HCT116 (cell line): ENCODE measurements around the gene PPP2R2D. TPM values are rescaled to one million over a fixed set of nuclear protein-coding genes. Genes with fewer than 3 reads are reported as not detected.

Experiments
- ATAC-seq: fragments of 200-7000 bp; cut with Tn5 transposase; 2 replicates; pipeline ENCODE4 v1.9.1; 2020; ENCODE audit warnings: mild to moderate bottlenecking, moderate library complexity
- BruUV-seq: library from RNA; stranded (reverse); fragments of 400-500 nt; replicated peaks from 2 replicates; lab custom pipeline; 2021; lab: Mats Ljungman, UMichigan
- CTCF ChIA-PET: fragments of 300-600 bp; sonication (Branson Sonifier 250); formaldehyde crosslinking; loops from one replicate; lab custom pipeline; 2021; ENCODE audit warnings: antibody characterized with exemption; lab: Charles Lee
- POLR2A ChIA-PET: fragments of 300-600, 350-600 bp; sonication (Branson Sonifier 250); formaldehyde crosslinking; loops from one replicate; lab custom pipeline; 2021; ENCODE audit warnings: antibody characterized with exemption; lab: Charles Lee
- RAD21 ChIA-PET, 2 experiments: fragments of 300-600 bp; sonication (Branson Sonifier 250); formaldehyde crosslinking; loops; one replicate each; lab custom pipeline; 2023; ENCODE audit warnings: low total read pairs in 2 of 2; ENCODE audit not compliant: uncharacterized antibody in 2 of 2, unreplicated experiment in 2 of 2, low non-redundant PET in 1 of 2; lab: Charles Lee
- DNase-seq: peaks from one replicate; pipeline ENCODE4 v3.0.0-alpha.2; 2010; ENCODE audit warnings: low read depth, low spot score
- H2AFZ ChIP-seq: fragments of 200-600 bp; shearing (Covaris generic), sonication (generic); 2 replicates; pipeline ENCODE4 v1.6.1; 2017; ENCODE audit warnings: low read depth, mixed run types, mixed read lengths, antibody characterized with exemption, low read length; ENCODE audit not compliant: poor library complexity, severe bottlenecking
- H3K27ac ChIP-seq: 2 replicates; pipeline ENCODE4 v1.5.1; 2012; ENCODE audit warnings: low read depth, low read length
- H3K27me3 ChIP-seq: fragments of 200-600 bp; sonication (generic); 2 replicates; pipeline ENCODE4 v1.6.1; 2016; ENCODE audit warnings: mixed run types, low read length, mixed read lengths; ENCODE audit not compliant: insufficient read depth
- H3K36me3 ChIP-seq, 2 experiments: fragments of 200-500 bp in 1 of 2; fragments of 200-600 bp in 1 of 2; sonication (Bioruptor generic) in 1 of 2; sonication (generic) in 1 of 2; 2 replicates each; pipeline versions ENCODE4 v1.5.1 to v1.6.1; 2014 to 2016; ENCODE audit warnings: low read length in 2 of 2, inconsistent platforms in 1 of 2, mixed read lengths in 1 of 2, mixed run types in 1 of 2; ENCODE audit not compliant: insufficient read depth in 2 of 2, control insufficient read depth in 1 of 2
- H3K4me1 ChIP-seq, 2 experiments: fragments of 200-600 bp in 1 of 2; sonication (generic) in 1 of 2; 2 replicates each; pipeline versions ENCODE4 v1.5.1 to v1.6.1; 2012 to 2017; ENCODE audit warnings: low read length in 2 of 2, inconsistent platforms in 1 of 2, mild to moderate bottlenecking in 1 of 2, mixed read lengths in 1 of 2, mixed run types in 1 of 2, moderate library complexity in 1 of 2; ENCODE audit not compliant: insufficient read depth in 2 of 2, control insufficient read depth in 1 of 2
- H3K4me2 ChIP-seq: fragments of 200-600 bp; sonication (generic); 2 replicates; pipeline ENCODE4 v1.6.1; 2017; ENCODE audit warnings: mixed run types, low read length, mixed read lengths
- H3K4me3 ChIP-seq, 2 experiments: fragments of 200-600 bp in 1 of 2; sonication (generic) in 1 of 2; replicated peaks in 1 of 2; 2 replicates each; pipeline ENCODE4 v1.5.1; 2011 to 2016; ENCODE audit warnings: low read length in 2 of 2, control low read depth in 1 of 2, low read depth in 1 of 2, mild to moderate bottlenecking in 1 of 2, mixed read lengths in 1 of 2, mixed run types in 1 of 2
- H3K79me2 ChIP-seq: fragments of 200-600 bp; sonication (generic); 2 replicates; pipeline ENCODE4 v1.6.1; 2017; ENCODE audit warnings: mild to moderate bottlenecking, mixed run types, low read length, moderate library complexity, mixed read lengths; ENCODE audit not compliant: insufficient read depth
- H3K9ac ChIP-seq: fragments of 200-600 bp; sonication (generic); 2 replicates; pipeline ENCODE4 v1.6.1; 2016; ENCODE audit warnings: low read length, mixed read lengths
- H3K9me2 ChIP-seq: fragments of 200-600 bp; sonication (generic), shearing (Covaris generic); 2 replicates; pipeline ENCODE4 v1.6.1; 2017; ENCODE audit warnings: mixed run types, mild to moderate bottlenecking, moderate library complexity; ENCODE audit not compliant: insufficient read depth
- H3K9me3 ChIP-seq, 2 experiments: fragments of 200-500 bp in 1 of 2; fragments of 200-600 bp in 1 of 2; sonication (Bioruptor generic) in 1 of 2; sonication (generic) in 1 of 2; 2 replicates each; pipeline ENCODE4 v1.6.1; 2014 to 2017; ENCODE audit warnings: low read length in 2 of 2, mixed read lengths in 2 of 2, inconsistent platforms in 1 of 2, low read depth in 1 of 2, mild to moderate bottlenecking in 1 of 2, mixed run types in 1 of 2, moderate library complexity in 1 of 2; ENCODE audit not compliant: control insufficient read depth in 1 of 2, insufficient read depth in 1 of 2
- H4K20me1 ChIP-seq: fragments of 200-600 bp; sonication (generic), shearing (Covaris generic); 2 replicates; pipeline ENCODE4 v1.6.1; 2017; ENCODE audit warnings: mixed run types, mild to moderate bottlenecking, moderate library complexity; ENCODE audit not compliant: insufficient read depth
- CBX3 ChIP-seq: IDR thresholded peaks from 2 replicates; pipeline ENCODE4 v1.6.1; 2012; ENCODE audit warnings: low read depth
- CEBPB ChIP-seq: IDR thresholded peaks from 2 replicates; pipeline ENCODE4 v1.6.1; 2012; ENCODE audit warnings: low read depth
- EZH2 ChIP-seq: fragments of 200-600 bp; sonication (generic); IDR thresholded peaks from 2 replicates; pipeline ENCODE4 v1.6.1; 2017; ENCODE audit warnings: antibody characterized with exemption, mixed run types
- POLR2A ChIP-seq: IDR thresholded peaks from 2 replicates; pipeline ENCODE4 v1.7.0; 2011; ENCODE audit warnings: borderline replicate concordance; ENCODE audit not compliant: insufficient read depth, insufficient read length; ENCODE audit errors: extremely low read depth
- POLR2AphosphoS5 ChIP-seq: IDR thresholded peaks from 2 replicates; pipeline ENCODE4 v1.6.1; 2011; ENCODE audit warnings: mild to moderate bottlenecking, low read depth, low read length, moderate library complexity
- TCF7L2 ChIP-seq: IDR thresholded peaks from 2 replicates; pipeline ENCODE4 v1.7.0; 2011; ENCODE audit warnings: borderline replicate concordance, inconsistent platforms; ENCODE audit not compliant: insufficient read depth, insufficient read length; ENCODE audit errors: extremely low read depth
- YY1 ChIP-seq: IDR thresholded peaks from 2 replicates; pipeline ENCODE4 v1.6.1; 2011; ENCODE audit warnings: low read length, low read depth, moderate library complexity, mild to moderate bottlenecking; ENCODE audit not compliant: insufficient replicate concordance; ENCODE audit errors: extremely low read depth
- ZFX ChIP-seq: fragments of 450-650 bp; IDR thresholded peaks from 2 replicates; pipeline ENCODE4 v1.6.1; 2017
- intact Hi-C: fragments of 100-400 bp; cut with micrococcal nuclease; formaldehyde crosslinking; loops from 2 replicates; pipeline ENCODE4 v1.10.0; 2022
- total RNA-seq: library from RNA; stranded (reverse); gene quantifications from one replicate; pipeline ENCODE4 v1.2.1, GENCODE V29; 2021; ENCODE audit not compliant: unreplicated experiment
- TF ChIP-seq, protein P1 (sequence below): IDR thresholded peaks from 2 replicates; pipeline ENCODE4 v1.6.1; 2012
- TF ChIP-seq, protein P2 (sequence below), 3 experiments: fragments of 200-600 bp in 1 of 3; sonication (generic) in 1 of 3; IDR thresholded peaks in 2 of 3; conservative IDR thresholded peaks in 1 of 3; 2 replicates each; pipeline ENCODE4 v1.5.1; 2012 to 2017; ENCODE audit warnings: low read depth in 2 of 3, low read length in 2 of 3, antibody characterized with exemption in 1 of 3, borderline replicate concordance in 1 of 3, control low read depth in 1 of 3, mild to moderate bottlenecking in 1 of 3, mixed read lengths in 1 of 3, mixed run types in 1 of 3, moderate library complexity in 1 of 3; ENCODE audit not compliant: insufficient read depth in 1 of 3

The PPP2R2D gene
- total RNA-seq, 1 experiment from 2014 or later, result 18.1 TPM

DNA sequence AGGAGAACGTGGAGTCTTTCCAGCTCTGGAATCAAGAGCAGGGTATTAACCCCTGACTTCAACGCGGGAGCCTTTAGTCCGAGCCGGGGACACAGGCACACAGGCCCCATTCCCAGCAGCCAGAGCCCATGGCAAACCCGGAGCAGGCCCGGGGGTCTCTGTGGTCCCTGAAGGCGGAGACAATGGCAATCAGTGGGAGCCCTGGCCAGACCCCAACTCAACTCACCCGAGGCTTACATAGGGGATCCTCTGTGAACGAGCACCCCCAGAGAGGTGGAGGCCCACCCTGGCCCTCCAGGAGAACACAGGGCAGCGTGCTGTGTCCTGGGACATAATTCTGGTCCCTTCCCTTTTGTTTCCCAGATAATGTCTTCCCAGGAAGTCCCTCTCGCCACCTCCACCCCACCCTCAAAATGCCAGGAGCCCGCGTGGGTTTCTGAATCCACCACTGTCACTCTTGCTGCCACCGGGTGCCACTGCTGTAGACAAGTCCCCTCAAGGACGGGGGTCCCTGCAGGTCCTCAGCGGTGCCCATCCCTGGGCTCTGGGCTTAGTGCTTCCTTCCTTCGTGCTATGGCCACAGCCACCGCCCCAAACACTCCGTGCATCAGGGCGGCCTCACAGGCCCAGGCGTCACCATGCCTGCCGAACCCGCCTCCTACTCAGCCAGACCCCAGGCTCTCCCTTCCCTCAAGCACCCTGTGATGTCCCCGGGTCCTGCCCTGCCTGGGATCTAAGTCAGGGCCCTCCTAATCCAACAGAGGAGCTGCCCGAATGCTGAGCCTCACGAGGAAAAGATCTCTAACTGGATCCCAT is 28.6 kb upstream of the PPP2R2D start:
- POLR2A ChIA-PET, result no interaction called here

More for the DNA sequence above, 28.6 kb upstream of the PPP2R2D start:
- no TSS peak for BruUV-seq
- TF ChIP-seq POLR2AphosphoS5, result no peak
- no peak for TF ChIP-seq CEBPB
- TF ChIP-seq YY1, result no peak
- TF ChIP-seq, protein P1, sequence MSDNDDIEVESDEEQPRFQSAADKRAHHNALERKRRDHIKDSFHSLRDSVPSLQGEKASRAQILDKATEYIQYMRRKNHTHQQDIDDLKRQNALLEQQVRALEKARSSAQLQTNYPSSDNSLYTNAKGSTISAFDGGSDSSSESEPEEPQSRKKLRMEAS, result no peak
- TF ChIP-seq POLR2A, result no peak
- no peak for TF ChIP-seq EZH2
- no peak for TF ChIP-seq ZFX
- TF ChIP-seq, protein P2, sequence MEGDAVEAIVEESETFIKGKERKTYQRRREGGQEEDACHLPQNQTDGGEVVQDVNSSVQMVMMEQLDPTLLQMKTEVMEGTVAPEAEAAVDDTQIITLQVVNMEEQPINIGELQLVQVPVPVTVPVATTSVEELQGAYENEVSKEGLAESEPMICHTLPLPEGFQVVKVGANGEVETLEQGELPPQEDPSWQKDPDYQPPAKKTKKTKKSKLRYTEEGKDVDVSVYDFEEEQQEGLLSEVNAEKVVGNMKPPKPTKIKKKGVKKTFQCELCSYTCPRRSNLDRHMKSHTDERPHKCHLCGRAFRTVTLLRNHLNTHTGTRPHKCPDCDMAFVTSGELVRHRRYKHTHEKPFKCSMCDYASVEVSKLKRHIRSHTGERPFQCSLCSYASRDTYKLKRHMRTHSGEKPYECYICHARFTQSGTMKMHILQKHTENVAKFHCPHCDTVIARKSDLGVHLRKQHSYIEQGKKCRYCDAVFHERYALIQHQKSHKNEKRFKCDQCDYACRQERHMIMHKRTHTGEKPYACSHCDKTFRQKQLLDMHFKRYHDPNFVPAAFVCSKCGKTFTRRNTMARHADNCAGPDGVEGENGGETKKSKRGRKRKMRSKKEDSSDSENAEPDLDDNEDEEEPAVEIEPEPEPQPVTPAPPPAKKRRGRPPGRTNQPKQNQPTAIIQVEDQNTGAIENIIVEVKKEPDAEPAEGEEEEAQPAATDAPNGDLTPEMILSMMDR (IDR thresholded peaks at IDR 0.05 in 2 of 3, conservative IDR thresholded peaks at IDR 0.05 in 1 of 3; ENCODE audit: borderline replicate concordance in 1 of 3, insufficient read depth in 1 of 3, low read depth in 2 of 3, low read length in 2 of 3), result no peak
- no peak for TF ChIP-seq TCF7L2
- TF ChIP-seq CBX3, result no peak
- Histone ChIP-seq H3K27ac (no peak overlapping the region), H3K9me3 (no peaks in the 10 kb centered on the region), H3K4me3 (no peak overlapping the region), H3K36me3 (no peaks in the 10 kb centered on the region), H3K4me1 (no peaks in the 10 kb centered on the region), H3K4me2 (no peak overlapping the region), H3K9ac (no peak overlapping the region), H3K79me2 (no peaks in the 10 kb centered on the region), H4K20me1 (no peaks in the 10 kb centered on the region), H3K9me2 (no peaks in the 10 kb centered on the region), H2AFZ (no peak overlapping the region), H3K27me3 (no peaks in the 10 kb centered on the region)
- ChIA-PET CTCF (no interaction called here), RAD21 (no interaction called here)
- intact Hi-C loops, result loop anchor here (10.0 kb wide), 1 partner anchor 417 kb away; no protein-coding TSS in a partner anchor
- ATAC-seq (no peak), DNase-seq (no peak)
